CD4-positive, alpha-beta T cell (primary cell): ENCODE measurements around the gene TTC9B. TPM values are rescaled to one million over a fixed set of nuclear protein-coding genes. Genes with fewer than 3 reads are reported as not detected.

ENCODE experiments used
- ATAC-seq: fragments of 200-7000 bp; cut with Tn5 transposase; one replicate; pipeline ENCODE4 v1.10.0; 2022; ENCODE audit warnings: mild to moderate bottlenecking; ENCODE audit not compliant: poor library complexity
- CTCF ChIA-PET: fragments of 350-600 bp; sonication (Branson Sonifier 250); formaldehyde crosslinking; loops from one replicate; lab custom pipeline; 2021; ENCODE audit warnings: antibody characterized with exemption, inconsistent platforms; lab: Charles Lee
- POLR2A ChIA-PET: fragments of 350-600 bp; sonication (Branson Sonifier 250); formaldehyde crosslinking; loops from one replicate; lab custom pipeline; 2021; ENCODE audit warnings: antibody characterized with exemption, inconsistent platforms; lab: Charles Lee
- DNase-seq, 14 experiments: peaks; one replicate each; pipeline ENCODE4 v3.0.0-alpha.2; 2013 to 2020; ENCODE audit warnings: mixed read lengths in 2 of 14
- H3K27ac ChIP-seq, 2 donors: one replicate each; pipeline versions ENCODE4 v1.5.1 to v1.7.0; 2013; ENCODE audit warnings: low read length in 2 of 2, low read depth in 1 of 2, mild to moderate bottlenecking in 1 of 2
- H3K27me3 ChIP-seq, 2 experiments: 1 replicate in 1 of 2; 2 replicates in 1 of 2; pipeline versions ENCODE4 v1.6.1 to v1.7.0; 2013; ENCODE audit warnings: low read length in 2 of 2, control low read depth in 1 of 2, mild to moderate bottlenecking in 1 of 2, moderate library complexity in 1 of 2; ENCODE audit not compliant: insufficient read depth in 2 of 2, control insufficient read depth in 1 of 2
- H3K36me3 ChIP-seq: one replicate; pipeline ENCODE4 v1.6.1; 2013; ENCODE audit warnings: low read length, control low read depth; ENCODE audit not compliant: insufficient read depth
- H3K4me1 ChIP-seq: one replicate; pipeline ENCODE4 v1.6.1; 2013; ENCODE audit warnings: low read length, control low read depth; ENCODE audit not compliant: insufficient read depth
- H3K4me3 ChIP-seq: one replicate; pipeline ENCODE4 v1.5.1; 2013; ENCODE audit warnings: mild to moderate bottlenecking, low read length, moderate library complexity
- H3K9me3 ChIP-seq, 2 experiments: 1 replicate in 1 of 2; 2 replicates in 1 of 2; pipeline versions ENCODE4 v1.6.1 to v1.7.0; 2013; ENCODE audit warnings: low read length in 2 of 2, mild to moderate bottlenecking in 2 of 2, control low read depth in 1 of 2, moderate library complexity in 1 of 2; ENCODE audit not compliant: control insufficient read depth in 1 of 2, insufficient read depth in 1 of 2
- H3K27ac Mint-ChIP-seq: one replicate; pipeline ENCODE4 v1.8.0; 2020; ENCODE audit warnings: mixed read lengths
- H3K27me3 Mint-ChIP-seq: one replicate; pipeline ENCODE4 v1.8.0; 2021; ENCODE audit warnings: mixed read lengths
- H3K36me3 Mint-ChIP-seq: one replicate; pipeline ENCODE4 v1.8.0; 2021; ENCODE audit warnings: low read depth, mixed read lengths
- H3K4me1 Mint-ChIP-seq: one replicate; pipeline ENCODE4 v1.8.0; 2021; ENCODE audit warnings: low read depth, mixed read lengths
- H3K4me3 Mint-ChIP-seq: one replicate; pipeline ENCODE4 v1.8.0; 2020; ENCODE audit warnings: mild to moderate bottlenecking, mixed read lengths
- H3K9me3 Mint-ChIP-seq: one replicate; pipeline ENCODE4 v1.8.0; 2020; ENCODE audit warnings: mixed read lengths
- CTCF ChIP-seq: fragments of 200-600 bp; IDR thresholded peaks from one replicate; pipeline ENCODE4 v1.8.0; 2022; ENCODE audit warnings: antibody characterized with exemption, mild to moderate bottlenecking
- intact Hi-C, 2 experiments: fragments of 100-400 bp; cut with DNase I in 1 of 2; cut with micrococcal nuclease in 1 of 2; formaldehyde crosslinking; loops; one replicate each; pipeline versions ENCODE4 v1.15.1 to v1.9.0; 2023 to 2025; cut with DNase I, micrococcal nuclease
- total RNA-seq, 174 experiments: library from RNA in 2 of 174; stranded (reverse) in 2 of 174; gene quantifications; one replicate each; pipeline ENCODE4 v1.2.3 and lab custom pipeline; 2021 to 2026

Gene TTC9B
- total RNA-seq, 2 experiments from 2014 or later, result not detected

DNA sequence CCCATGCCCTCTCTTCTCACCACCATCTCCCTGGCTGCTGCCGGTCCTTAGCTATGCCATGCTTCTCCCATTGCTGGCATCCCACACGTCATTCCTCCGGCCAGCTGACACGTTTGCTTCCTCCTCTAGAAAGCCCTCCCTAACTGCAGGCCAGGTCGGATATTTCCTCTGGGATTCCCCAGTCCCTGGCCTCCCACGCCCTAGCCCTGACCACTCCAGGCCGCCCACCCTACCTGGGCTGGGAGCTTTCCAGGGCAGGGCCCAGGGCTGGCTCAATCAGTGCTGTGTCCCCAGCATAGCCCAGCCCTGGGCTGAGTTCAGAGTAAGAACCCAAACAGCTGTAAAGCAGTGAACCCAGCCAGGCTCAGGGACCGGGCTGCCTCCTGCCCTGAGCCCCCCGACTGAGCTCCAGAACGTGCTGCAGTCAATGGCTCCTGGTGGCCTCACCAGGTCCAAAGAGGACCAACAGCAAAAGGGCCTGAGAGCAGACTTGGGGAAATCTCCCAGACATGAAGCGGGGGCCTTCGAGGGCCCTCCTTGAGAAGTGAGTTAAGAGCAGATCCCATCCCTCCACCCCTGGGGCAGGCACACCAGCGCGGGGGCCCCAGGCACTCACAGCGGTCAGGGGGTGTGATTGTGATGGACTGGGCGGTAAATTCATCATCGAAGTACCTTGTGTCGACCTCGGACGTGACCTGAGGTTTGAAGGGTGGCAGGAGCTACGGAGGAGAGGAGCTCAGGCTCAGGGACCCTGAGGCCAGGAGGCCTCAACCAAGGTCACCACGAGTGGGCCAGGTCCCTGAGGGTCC, 16.4 kb upstream of the TTC9B start:
- no peak for ATAC-seq

GRCh38 chr19:40233811-40234389, 15.7 kb upstream of the TTC9B start:
- POLR2A ChIA-PET, result no interaction called here
- H3K4me1 Mint-ChIP-seq, result peaks cover 11% of the 10 kb centered on the region
- peaks cover 51% of the 10 kb centered on the region for H3K36me3 Mint-ChIP-seq
- no peak for ATAC-seq
- Histone ChIP-seq H3K36me3 (peaks cover 55% of the 10 kb centered on the region), H3K9me3 (no peaks in the 10 kb centered on the region), H3K27ac (no peak overlapping the region), H3K4me3 (no peak overlapping the region), H3K4me1 (no peaks in the 10 kb centered on the region), H3K27me3 (no peaks in the 10 kb centered on the region)
- TF ChIP-seq CTCF, result no peak
- H3K4me3 Mint-ChIP-seq, result no peak overlapping the region
- DNase-seq, result no peak
- H3K9me3 Mint-ChIP-seq, result no peaks in the 10 kb centered on the region
- peaks cover 5% of the 10 kb centered on the region for H3K27me3 Mint-ChIP-seq
- H3K27ac Mint-ChIP-seq, result peak overlapping the region; percentile 59
- CTCF ChIA-PET, result no interaction called here
- intact Hi-C loops, result no loop called here

More for the DNA sequence above, 16.4 kb upstream of the TTC9B start:
- H3K9me3 Mint-ChIP-seq, result no peaks in the 10 kb centered on the region
- Histone ChIP-seq H3K36me3 (peaks cover 62% of the 10 kb centered on the region), H3K27ac (no peak overlapping the region), H3K9me3 (no peaks in the 10 kb centered on the region), H3K4me3 (no peak overlapping the region), H3K27me3 (no peaks in the 10 kb centered on the region), H3K4me1 (no peaks in the 10 kb centered on the region)
- intact Hi-C loops, result no loop called here
- peak in 1 of 14 experiments; percentile 14 for DNase-seq
- POLR2A ChIA-PET, result no interaction called here
- H3K4me3 Mint-ChIP-seq, result no peak overlapping the region
- no peak for TF ChIP-seq CTCF
- H3K4me1 Mint-ChIP-seq, result peaks cover 3% of the 10 kb centered on the region
- H3K27ac Mint-ChIP-seq, result peak overlapping the region; percentile 59
- peaks cover 58% of the 10 kb centered on the region for H3K36me3 Mint-ChIP-seq
- no peaks in the 10 kb centered on the region for H3K27me3 Mint-ChIP-seq
- CTCF ChIA-PET, result no interaction called here

DNA sequence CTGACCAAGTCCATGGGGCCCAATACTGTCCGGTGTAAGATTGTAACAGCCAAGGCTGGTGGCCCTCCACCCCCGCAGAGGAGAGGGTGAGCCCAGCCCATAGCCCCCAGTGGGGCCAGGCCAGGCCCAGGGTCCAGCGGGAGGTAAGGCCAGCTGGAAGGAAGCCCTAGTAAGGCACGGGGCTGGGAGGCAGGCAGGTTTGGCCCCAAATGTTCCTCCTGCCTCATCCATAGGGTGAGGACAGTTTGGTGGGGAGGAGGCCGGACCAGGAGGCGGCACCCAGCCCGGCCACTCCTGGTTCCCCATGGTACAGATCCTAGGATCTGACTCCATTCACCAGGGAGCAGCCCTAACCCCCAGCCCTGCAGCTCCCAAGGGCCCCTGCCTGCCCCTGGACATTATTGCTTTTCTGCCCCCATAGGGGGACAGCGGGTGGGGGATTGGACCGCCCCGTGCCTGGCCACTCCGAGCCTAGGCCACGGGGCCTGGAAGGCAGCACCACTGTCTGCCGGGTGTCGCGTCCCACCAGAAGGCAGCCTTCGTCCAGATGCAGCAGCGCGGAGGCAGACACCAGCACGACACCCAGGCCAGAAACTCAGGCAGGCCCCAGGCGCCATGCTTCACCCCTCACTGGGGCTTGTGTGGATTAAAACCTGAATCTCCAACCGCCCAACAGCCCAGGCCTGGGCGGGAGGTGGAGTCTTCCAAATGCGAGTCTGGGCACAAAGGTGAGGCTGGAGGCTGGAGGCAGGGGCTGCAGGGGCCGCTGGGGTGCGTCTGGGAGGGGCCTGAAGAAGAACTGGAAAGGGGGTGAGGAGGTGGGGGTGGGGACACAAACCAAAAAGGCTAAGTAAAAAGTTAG, 15.0 kb upstream of the TTC9B start:
- ChIA-PET POLR2A (no interaction called here), CTCF (no interaction called here)
- Histone ChIP-seq H3K27ac (no peak overlapping the region), H3K9me3 (no peaks in the 10 kb centered on the region), H3K4me1 (no peaks in the 10 kb centered on the region), H3K27me3 (no peaks in the 10 kb centered on the region), H3K4me3 (no peak overlapping the region), H3K36me3 (peaks cover 48% of the 10 kb centered on the region)
- peaks cover 5% of the 10 kb centered on the region for H3K27me3 Mint-ChIP-seq
- DNase-seq (no peak), ATAC-seq (no peak)
- intact Hi-C loops, result no loop called here
- TF ChIP-seq CTCF, result no peak
- peaks cover 12% of the 10 kb centered on the region for H3K4me1 Mint-ChIP-seq
- no peaks in the 10 kb centered on the region for H3K9me3 Mint-ChIP-seq
- no peak overlapping the region for H3K27ac Mint-ChIP-seq
- H3K4me3 Mint-ChIP-seq, result no peak overlapping the region
- H3K36me3 Mint-ChIP-seq, result peaks cover 44% of the 10 kb centered on the region
